Measurements from ENCODE around the gene ANXA5. TPM values are rescaled to one million over a fixed set of nuclear protein-coding genes. Genes with fewer than 3 reads are reported as not detected.
A peak's percentile ranks its signal among the peaks of the same experiment; 100 is the strongest.

ANXA5 gene
- polyA plus RNA-seq, 1 of the 3 experiments (the other 2 are of a cell fraction) = 379 TPM

- H3K9me2 ChIP-seq = no peaks in the 10 kb centered on the region
- ChIA-PET POLR2A (no interaction called here), CTCF (no interaction called here)
- peaks cover 80% of the 10 kb centered on the region for H4K20me1 ChIP-seq (ENCODE audit: insufficient read depth)
- H3K9me3 ChIP-seq = no peaks in the 10 kb centered on the region
- no peak overlapping the region for H3K9ac ChIP-seq
- no peaks in the 10 kb centered on the region for H3K27me3 ChIP-seq (ENCODE audit: insufficient read depth)
- no peak overlapping the region for H3K4me3 ChIP-seq (ENCODE audit: low read depth in 2 of 2, low read length in 1 of 2)
- no peak for TF ChIP-seq RCOR1 (IDR thresholded peaks at IDR 0.05; ENCODE audit: low read length)
- no peak for TF ChIP-seq PBX3 (IDR thresholded peaks at IDR 0.05)
- no peak for TF ChIP-seq IRF3 (IDR thresholded peaks at IDR 0.05; ENCODE audit: low read depth, low read length)
- TF ChIP-seq NRF1 (IDR thresholded peaks at IDR 0.05; ENCODE audit: low read depth, low read length) = no peak
- TF ChIP-seq EP300 (IDR thresholded peaks at IDR 0.05; ENCODE audit: borderline replicate concordance in 1 of 2, low read depth in 1 of 2, low read length in 1 of 2) = no peak
- no peak for TF ChIP-seq SMC3 (IDR thresholded peaks at IDR 0.05; ENCODE audit: low read depth, low read length)
- no peak for TF ChIP-seq GATA2 (CRISPR knock-in tag; IDR thresholded peaks at IDR 0.05)
- H3K27ac ChIP-seq (ENCODE audit: low read depth in 2 of 2, low read length in 1 of 2) = peak overlapping the region in 1 of 2 experiments; percentile 93; a peak in 1 of 4 replicates
- no peak for DNase-seq
- H3F3A ChIP-seq (replicated peaks; ENCODE audit: insufficient read depth) = peaks cover 30% of the 10 kb centered on the region
- no peak overlapping the region for H2AFZ ChIP-seq (ENCODE audit: low read depth)
- H3K4me2 ChIP-seq = no peak overlapping the region
- peaks cover 58 to 73% of the 10 kb centered on the region in 2 experiments for H3K36me3 ChIP-seq (replicated peaks in 1 of 2; ENCODE audit: control insufficient read depth in 1 of 2, insufficient read depth in 2 of 2, low read length in 1 of 2)
- 100% methylated on average over 2 of the region's 2 CpGs for WGBS (ENCODE audit: low lambda C conversion rate)
- peaks cover 88% of the 10 kb centered on the region for H3K79me2 ChIP-seq (ENCODE audit: insufficient read depth)
- peaks cover 0 to 48% of the 10 kb centered on the region in 2 experiments; a peak in 3 of 4 replicates for H3K4me1 ChIP-seq (ENCODE audit: control insufficient read depth in 1 of 2, insufficient read depth in 2 of 2, low read depth in 1 of 2, low read length in 1 of 2)
Measured at GRCh38 chr4:121688701-121689100, 8.1 kb downstream of the ANXA5 start.

GRCh38 chr4:121688261-121688660 is 8.5 kb downstream of the ANXA5 start:
- Histone ChIP-seq H3K4me3 (ENCODE audit: low read depth in 2 of 2, low read length in 1 of 2) (no peak overlapping the region), H3F3A (replicated peaks; ENCODE audit: insufficient read depth) (peaks cover 30% of the 10 kb centered on the region), H3K27me3 (ENCODE audit: insufficient read depth) (no peaks in the 10 kb centered on the region), H3K4me2 (no peak overlapping the region), H3K9ac (no peak overlapping the region), H3K4me1 (ENCODE audit: control insufficient read depth in 1 of 2, insufficient read depth in 2 of 2, low read depth in 1 of 2, low read length in 1 of 2) (peaks cover 0 to 44% of the 10 kb centered on the region in 2 experiments; a peak in 3 of 4 replicates), H3K9me2 (peaks cover 1% of the 10 kb centered on the region; the same call in 1 of the 2 replicates), H3K36me3 (replicated peaks in 1 of 2; ENCODE audit: control insufficient read depth in 1 of 2, insufficient read depth in 2 of 2, low read length in 1 of 2) (peaks cover 63 to 73% of the 10 kb centered on the region in 2 experiments), H3K79me2 (ENCODE audit: insufficient read depth) (peaks cover 87% of the 10 kb centered on the region), H4K20me1 (ENCODE audit: insufficient read depth) (peaks cover 76% of the 10 kb centered on the region), H2AFZ (ENCODE audit: low read depth) (no peak overlapping the region), H3K27ac (ENCODE audit: low read depth in 2 of 2, low read length in 1 of 2) (no peak overlapping the region; a peak in 1 of 4 replicates), H3K9me3 (no peaks in the 10 kb centered on the region)
- ChIA-PET CTCF (interaction anchor here (1.1 to 1.9 kb wide), 2 partner anchors 9 to 48 kb away, joined by 3 to 4 read pairs; partner anchors contain the start of gene ANXA5), POLR2A (no interaction called here)
- no peak for TF ChIP-seq RCOR1 (IDR thresholded peaks at IDR 0.05; ENCODE audit: low read length)
- TF ChIP-seq TEAD4 (IDR thresholded peaks at IDR 0.05; ENCODE audit: borderline replicate concordance, insufficient read depth) = no peak
- TF ChIP-seq, protein P1, sequence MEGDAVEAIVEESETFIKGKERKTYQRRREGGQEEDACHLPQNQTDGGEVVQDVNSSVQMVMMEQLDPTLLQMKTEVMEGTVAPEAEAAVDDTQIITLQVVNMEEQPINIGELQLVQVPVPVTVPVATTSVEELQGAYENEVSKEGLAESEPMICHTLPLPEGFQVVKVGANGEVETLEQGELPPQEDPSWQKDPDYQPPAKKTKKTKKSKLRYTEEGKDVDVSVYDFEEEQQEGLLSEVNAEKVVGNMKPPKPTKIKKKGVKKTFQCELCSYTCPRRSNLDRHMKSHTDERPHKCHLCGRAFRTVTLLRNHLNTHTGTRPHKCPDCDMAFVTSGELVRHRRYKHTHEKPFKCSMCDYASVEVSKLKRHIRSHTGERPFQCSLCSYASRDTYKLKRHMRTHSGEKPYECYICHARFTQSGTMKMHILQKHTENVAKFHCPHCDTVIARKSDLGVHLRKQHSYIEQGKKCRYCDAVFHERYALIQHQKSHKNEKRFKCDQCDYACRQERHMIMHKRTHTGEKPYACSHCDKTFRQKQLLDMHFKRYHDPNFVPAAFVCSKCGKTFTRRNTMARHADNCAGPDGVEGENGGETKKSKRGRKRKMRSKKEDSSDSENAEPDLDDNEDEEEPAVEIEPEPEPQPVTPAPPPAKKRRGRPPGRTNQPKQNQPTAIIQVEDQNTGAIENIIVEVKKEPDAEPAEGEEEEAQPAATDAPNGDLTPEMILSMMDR (IDR thresholded peaks at IDR 0.05) = no peak
- TF ChIP-seq CHD2 (IDR thresholded peaks at IDR 0.05; ENCODE audit: low read length, partially characterized antibody) = no peak
- no peak for TF ChIP-seq RFX5 (IDR thresholded peaks at IDR 0.05; ENCODE audit: low read length)
- TF ChIP-seq PBX3 (IDR thresholded peaks at IDR 0.05) = no peak
- TF ChIP-seq EP300 (IDR thresholded peaks at IDR 0.05; ENCODE audit: borderline replicate concordance in 1 of 2, low read depth in 1 of 2, low read length in 1 of 2) = no peak
- no peak for TF ChIP-seq RAD21 (IDR thresholded peaks at IDR 0.05; ENCODE audit: low read length)
- TF ChIP-seq JUND (IDR thresholded peaks at IDR 0.05) = no peak
- no peak for DNase-seq
- 85% methylated on average over 2 of the region's 2 CpGs for WGBS (ENCODE audit: low lambda C conversion rate)
